NCI-H526 treated with DMSO at 0.1 percent for 48 hours (cell line): ENCODE measurements around the gene MIX23.
"Not testable (repeated sequence)": the region's sequence is repeated elsewhere in the genome, so short reads cannot be mapped to it uniquely, and the experiment has no call there.

Experiments
- DNase-seq: peaks from one replicate; lab custom pipeline; 2025; lab: John Stamatoyannopoulos, UW

MIX23 gene

DNA sequence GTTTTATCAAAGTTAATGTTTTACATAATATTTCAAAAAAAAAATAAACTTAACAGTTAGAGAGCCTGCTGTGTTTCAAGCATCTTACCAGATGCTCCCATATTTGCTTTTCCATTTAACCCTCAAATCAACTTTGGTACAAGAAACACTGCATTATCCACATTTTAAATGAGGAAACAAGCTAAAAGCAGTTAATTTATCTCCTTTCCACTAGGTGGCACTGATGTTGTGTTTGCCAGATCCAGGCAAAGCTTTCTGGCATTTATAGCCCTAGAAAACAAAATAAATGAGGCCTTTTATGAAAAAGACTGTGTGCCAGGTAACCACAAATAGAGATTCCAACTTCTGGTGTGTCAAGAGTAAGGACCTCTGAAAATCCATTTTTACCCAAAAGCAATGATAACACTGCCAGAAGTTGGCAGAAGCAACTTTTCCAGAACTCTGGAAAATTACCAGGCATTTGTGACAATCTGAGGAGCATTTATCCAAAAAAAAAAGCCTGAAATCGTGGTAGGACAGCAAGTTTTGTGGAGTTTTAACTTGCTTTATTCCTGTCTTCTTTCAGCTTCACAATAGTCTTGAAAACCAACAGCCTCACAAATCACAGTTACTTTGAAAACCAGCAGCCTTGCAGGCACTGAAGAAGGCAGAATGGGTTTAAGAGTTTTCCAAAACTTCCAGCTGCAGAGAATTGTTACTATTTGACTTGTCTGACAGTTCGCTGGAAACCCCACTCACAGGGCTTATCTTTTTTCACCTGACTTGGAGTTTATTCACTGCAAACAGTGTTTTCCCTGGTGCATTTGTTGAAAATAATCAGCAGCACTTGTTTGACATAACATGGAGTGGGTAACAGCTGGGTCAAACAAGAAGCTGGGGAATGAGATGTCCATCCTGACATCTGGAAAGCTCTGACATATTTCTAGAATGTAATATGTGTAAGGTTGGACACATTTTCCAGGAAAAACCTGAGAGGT lies 10.1 kb upstream of the MIX23 start:
- peak; percentile 23 for DNase-seq

DNA sequence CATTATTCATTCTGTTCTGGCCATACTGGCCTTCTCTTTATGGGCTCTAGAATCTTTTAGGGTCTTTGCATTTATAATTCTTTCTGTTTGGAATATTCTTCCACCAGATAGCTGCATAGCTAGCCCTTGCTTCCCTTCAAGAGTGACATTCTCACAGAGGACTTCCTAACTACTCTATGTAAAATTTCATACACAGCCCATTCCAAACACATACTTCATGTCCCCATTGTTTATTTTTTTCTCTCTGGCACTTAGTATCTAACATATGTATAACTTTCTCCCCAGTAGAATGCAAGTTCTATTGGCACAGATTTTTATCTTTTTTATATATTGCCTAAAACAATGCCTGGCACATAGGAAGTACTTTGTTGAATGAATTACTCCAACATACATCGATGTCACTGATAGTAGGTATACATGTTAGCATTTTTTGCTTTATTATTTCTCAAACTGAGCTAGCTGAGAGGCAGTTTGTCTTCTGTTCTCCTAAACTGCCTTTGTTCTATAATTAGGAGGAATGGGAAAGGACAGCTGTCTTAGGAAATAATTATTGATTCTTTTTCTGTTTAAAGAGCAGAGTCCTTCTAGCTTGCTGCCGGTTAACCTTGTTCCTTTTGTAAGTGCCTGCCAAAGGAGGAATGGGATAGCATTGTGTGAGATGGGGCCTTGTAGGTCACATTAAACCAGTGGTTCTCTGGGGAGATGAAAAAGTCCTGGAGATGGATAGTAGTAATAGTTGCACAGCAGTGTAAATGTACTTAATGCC lies 8.8 kb upstream of the MIX23 start:
- no peak for DNase-seq

DNA sequence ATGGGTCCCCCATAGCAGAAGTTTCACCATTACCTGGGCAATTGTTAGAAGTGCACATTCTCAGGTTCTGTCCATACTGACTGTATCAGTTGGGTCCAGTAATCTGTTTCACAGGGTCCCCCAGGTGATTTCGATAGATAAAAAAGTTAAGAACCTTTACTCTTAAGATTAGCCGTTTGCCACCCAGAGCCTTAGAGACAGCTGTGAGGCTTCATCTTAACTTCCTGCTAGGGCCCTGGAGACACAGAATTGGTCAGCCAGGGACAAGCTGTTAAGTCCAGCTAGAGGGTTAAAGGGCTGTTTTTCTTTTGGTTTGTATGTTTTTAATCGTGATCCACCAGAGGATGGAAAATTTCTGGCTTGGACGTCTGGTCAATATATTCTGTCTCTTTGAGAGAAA lies 7.6 kb upstream of the MIX23 start:
- no peak for DNase-seq

DNA sequence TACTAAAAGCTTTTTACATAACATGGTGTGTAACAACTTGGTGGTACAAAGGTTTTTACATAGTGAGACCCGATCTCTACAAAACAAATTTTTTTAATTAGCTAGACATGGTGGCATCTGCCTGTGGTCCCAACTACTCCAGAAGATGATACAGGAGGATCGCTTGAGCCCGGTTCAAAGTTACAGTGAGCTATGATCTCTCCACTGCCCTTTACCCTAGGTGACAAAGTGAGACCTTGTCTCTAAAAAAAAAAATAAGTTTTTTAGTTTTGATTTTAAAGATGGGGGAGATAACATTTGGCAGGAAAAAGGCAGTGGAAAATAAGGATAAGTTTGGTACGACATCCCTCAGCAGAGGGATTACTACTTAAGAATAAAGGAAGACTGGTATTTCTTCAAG lies 6.9 kb upstream of the MIX23 start:
- DNase-seq: no peak

DNA sequence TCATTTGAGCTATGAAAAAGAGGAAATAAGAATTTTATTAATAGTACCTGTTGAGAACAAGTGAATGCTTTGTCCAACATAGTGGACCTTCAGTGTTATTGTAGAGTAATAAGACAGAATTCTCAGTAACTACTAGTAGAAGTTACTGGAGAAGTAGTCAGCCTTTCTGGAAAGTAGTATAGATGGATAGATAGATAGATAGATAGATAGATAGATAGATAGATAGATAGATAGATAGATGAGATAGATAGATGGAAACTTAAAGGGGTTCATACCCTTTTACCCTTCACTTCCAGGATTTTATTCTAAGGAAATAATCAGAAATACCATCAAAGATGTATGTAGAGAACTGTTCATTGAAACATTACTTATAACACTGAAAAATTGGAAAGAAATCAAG lies 6.2 kb upstream of the MIX23 start:
- no peak for DNase-seq

DNA sequence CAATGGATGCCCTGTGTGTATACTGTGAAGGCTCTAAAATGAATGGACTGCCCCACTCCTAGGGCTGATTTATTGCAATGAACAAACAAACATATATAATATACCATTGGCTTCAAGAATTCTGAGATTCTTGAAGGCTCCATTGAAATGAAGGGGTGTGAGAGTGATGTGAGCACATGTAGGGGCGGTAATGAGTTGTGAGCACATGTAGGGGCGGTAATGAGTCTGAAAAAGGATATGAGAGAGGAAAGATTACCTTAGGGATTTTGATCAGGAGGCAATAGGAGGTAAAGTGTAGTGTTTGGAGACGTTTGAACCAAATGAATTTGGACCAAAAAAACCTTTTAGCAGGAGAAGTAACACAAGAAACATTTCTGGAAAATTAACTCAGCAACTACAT lies 4.7 kb upstream of the MIX23 start:
- no peak for DNase-seq

DNA sequence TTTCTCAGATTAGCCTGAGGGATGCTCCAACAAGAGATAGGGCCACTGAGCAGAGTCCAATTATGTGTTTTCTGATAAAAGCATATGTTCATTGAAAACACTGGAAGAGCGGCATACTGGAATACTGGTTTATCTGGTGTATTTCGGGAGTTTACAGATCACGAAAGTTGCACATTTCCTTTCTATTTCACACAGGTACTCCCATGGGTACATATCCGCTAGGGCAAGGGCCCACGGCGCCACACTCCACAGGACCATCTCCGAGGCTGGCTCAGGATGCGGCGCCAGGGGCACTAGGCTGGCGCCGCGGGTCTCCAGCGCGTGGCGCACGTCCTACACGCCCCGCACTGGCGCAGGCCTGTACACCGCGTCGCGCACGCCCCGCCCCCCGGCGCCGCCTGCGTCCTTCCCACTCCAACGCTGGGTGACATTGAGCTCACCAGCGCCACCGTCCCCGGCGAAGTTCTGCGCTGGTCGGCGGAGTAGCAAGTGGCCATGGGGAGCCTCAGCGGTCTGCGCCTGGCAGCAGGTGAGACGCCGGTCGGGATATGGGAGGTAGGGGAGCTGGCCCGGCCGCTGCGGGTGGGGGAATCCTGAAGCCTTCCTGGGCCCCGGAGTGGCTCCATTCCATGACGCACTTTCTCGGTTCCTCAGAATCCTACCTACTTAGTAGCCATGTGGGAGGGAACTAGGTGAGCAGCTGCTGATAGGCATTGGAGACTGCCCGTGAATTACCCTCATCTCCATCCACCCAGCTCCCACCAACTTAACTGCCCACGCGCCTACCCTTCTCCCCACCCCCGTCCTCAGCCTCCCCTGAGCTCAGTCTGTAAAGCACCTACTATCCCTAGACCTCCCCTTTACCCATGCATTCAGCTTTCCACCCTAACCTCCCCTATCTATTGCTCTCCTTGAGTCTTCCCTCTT lies 1.0 kb upstream of the MIX23 start, which contains the start of gene FAM162A:
Gene FAM162A, plus strand, starts transcription at position 412 of the 927 bp plus-strand sequence. Its CDS starts 84 bp downstream, at position 496.
- peak; percentile 95 for DNase-seq

DNA sequence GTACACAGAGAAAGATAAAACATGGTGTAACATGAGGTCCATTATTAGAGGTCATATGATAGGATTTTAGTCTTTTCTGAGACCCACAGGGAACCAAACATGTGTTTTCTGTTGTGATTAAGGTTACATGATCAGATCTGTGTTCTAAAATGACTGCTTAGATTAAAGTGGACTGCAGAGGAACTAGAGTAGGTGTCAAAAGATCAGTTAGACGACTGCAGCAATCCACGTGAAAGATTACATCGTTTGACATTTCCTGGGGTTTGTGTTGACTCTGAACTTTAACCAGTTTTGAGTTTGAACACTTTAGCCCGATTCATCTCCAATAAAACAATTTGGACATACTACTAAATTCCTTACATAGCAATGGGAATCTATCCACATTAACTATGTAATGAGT lies 5.1 kb downstream of the MIX23 start:
- no peak for DNase-seq

DNA sequence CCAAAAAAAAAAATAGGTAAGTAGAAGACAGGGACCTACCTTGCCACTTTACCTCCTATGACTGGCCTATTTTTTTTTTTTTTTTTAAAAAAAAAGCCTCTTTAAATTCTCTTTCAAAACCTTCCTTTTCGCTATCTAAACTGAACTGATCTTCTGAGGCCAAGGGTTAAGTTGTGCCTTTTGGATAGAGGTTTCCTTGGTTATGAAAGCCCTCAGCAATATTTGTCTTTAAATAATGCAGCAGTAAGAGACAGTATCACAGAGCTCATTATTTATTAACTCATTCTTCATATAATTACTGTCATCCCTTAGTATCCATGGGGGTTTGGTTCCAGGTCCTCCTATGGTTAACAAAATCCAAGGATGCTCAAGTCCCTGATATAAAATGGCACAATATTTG lies 9.0 kb downstream of the MIX23 start:
- no peak for DNase-seq

DNA sequence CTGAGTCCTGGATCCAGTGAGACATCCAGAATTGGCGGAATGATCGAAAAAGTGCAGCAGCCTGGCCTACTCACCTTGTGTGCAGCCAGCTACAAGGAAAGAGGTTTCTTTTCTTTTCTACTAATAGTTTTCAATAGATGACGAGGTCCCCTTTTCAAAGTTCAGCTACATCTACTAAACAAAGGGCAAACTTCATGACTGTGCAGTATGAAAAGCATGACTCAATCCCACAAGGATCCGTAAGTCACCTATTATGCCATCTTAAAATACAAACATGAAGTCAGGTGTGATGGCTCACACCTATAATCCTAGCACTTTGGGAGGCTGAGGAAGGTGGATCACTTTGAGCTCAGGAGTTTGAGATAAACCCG lies 16.7 kb downstream of the MIX23 start:
- no peak for DNase-seq

DNA sequence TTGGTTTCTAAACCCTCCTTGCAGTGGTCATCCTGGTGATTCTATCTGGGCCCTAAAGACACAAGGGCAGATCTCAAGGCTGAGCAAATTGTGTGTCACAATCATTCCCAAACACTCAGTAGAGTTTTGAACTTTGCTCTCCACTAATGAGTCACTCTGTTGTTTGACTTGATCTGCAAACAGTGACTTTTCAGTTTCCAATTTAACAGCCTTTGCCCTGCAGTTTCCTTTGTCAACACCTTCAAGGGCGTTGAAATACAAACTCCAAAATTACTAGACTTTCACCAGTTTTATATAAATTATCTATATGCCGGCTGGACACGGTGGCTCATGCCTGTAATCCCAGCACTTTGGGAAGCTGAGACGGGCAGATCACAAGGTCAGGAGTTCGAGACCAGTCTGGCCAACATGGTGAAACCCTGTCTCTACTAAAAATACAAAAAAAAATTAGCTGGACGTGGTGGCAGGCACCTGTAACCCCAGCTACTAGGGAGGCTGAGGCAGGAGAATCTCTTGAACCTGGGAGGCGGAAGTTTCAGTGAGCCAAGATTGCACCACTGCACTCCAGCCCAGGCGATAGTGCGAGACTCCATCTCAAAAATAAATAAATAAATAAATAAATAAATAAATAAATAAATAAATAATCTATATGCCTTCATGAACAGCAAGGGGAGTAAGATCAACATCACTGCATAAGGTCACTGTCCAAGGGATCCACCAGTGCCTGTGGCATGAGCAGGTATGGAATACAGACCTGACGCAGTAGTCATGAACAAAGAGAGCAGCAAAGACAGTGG lies 17.3 kb downstream of the MIX23 start:
- not testable (repeated sequence) for DNase-seq

DNA sequence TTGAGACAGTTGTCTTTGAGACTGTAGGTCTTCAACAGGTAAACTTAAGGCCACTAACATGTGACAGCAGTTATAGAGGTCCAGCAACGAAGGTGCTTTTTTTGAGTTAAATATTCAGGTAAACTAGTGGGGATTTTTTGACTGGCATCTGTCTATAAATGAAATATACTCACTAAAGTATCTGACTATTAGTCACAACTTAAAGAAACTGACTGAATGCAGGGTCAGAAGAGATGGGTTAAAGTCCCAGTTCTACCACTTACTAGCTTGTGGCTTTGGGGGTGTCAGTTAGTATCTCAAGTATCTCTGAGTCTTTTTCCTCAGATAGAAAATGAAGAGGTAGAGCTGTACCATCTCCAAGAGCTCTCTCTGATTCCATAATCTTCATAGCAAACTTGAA lies 18.0 kb downstream of the MIX23 start:
- DNase-seq: no peak

DNA sequence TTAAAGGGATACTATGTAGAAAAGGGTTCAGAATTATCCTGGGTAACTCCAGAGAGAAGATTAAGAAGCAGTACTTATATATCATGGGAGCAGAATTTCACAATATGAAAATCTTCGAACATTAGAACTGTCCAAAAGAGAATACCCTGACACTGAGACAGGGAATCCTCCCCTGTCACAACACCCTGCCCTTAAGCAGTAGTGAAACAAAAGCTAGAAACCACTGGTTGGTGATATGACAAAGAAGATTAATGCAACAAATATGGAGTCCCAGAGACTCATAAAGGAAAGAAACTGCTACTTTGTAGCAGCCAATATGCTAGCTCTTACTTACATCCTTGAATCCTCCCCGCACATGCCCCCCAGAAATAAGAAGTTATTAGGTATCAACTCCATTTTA lies 18.5 kb downstream of the MIX23 start:
- DNase-seq: no peak

DNA sequence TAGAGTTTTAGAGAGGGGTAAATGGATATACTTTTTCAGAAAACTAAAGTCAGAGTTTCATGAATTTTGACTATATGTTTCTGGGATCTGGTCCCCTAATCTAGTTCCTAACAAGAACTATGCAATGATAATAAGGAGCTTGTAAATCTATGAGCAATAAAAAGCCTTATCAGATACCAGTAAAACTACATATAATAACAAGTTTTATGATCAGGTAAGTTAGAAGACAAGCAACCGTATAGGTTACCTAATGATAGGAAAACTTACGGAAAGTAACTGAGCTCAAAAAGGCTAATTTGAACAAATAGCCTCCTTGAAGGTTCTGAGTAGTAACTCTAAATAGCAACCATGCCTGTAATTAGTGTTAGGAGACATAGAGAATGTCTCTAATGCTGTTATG lies 21.0 kb downstream of the MIX23 start:
- no peak for DNase-seq

DNA sequence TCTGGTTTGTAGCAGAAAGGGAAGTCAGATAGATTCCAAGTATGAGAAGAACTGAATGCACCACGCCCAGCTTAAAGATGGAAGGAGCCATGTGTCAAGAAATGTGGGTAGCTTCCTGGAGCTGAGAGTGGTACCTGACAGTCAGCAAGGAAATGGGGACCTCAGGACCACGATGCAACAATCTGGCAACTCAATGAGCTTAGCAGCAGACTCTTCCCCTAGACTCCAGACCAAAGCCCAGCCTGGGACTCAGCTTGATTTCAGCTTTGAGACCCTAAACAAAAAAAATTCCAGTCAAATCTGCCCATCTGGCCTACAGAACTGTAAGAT lies 24.4 kb downstream of the MIX23 start:
- no peak for DNase-seq

DNA sequence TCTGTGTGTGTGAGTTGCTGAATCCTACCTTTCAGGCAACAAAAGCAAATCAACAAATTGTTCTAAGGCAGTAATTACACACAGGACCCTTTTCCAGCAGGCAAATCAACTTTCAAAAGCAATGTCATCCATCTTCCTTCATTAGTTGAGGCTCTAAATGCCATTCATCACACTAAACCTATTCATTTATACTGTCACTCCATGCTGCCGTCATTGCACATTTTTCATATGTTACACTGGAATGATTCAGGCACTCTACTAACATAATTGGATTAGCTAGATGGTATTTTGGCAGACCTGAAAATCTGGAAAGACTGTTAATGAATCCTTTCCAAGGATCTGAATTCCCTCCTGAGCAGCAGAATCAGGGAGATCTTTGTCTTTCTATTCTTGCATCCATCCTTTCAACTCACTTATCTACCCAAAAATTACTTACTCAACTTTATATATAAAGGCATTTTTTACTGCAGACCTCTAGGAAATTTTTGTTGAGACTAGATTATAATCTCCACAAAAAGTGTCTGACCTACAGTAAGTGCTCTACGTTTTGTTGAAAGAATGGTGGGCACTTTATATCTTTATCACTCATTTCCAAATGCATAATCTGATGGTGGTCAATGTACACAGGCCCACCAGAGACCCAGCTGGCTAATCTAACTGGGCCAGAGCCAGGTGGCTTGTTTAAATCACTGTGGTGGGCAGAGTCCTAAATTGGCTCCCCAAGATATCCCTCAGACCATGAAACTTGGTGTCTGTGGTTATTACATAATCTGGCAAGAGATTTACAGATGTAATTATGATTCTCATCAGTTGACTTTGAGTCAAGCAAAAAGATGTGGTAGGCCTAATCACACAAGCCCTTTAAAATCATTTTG lies 25.0 kb downstream of the MIX23 start:
- no peak for DNase-seq

DNA sequence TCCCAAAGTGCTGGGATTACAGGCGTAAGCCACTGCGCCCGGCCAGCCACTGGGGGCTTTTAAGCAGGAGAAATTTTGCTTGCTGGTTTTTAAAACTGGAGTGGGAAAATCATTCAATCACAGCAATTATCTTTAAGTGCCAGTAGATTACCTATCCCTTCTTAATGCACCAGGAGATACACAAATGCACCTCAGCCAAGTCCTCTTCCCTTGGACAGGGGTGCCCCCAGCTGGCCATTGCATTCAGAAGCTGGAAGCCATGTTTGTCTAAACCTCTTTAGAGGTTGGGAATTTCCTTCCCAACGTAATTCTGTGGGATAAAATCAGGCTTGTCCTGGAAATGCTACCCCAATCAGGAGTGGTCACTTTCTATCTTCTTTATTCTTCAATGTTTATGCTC lies 26.6 kb downstream of the MIX23 start:
- no peak for DNase-seq

DNA sequence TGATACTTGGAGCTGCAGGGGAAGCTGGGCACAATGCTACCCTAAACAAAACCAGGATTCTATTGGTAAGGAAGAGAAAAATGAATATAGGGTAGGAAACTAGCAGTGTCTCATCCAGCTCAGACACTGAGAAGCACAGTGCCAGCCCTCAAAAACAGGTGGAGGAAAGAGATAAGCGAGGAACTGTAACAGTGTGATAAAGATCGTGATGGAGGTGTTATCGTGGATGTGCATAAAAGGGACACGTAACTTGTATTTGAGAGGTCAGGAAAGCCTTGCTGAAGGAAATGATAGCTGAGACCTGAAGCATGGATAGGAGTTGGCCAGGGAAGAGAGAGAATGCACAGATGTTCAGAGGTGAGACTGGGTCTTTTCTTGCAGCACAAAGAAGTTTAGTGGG lies 27.4 kb downstream of the MIX23 start:
- DNase-seq: no peak

DNA sequence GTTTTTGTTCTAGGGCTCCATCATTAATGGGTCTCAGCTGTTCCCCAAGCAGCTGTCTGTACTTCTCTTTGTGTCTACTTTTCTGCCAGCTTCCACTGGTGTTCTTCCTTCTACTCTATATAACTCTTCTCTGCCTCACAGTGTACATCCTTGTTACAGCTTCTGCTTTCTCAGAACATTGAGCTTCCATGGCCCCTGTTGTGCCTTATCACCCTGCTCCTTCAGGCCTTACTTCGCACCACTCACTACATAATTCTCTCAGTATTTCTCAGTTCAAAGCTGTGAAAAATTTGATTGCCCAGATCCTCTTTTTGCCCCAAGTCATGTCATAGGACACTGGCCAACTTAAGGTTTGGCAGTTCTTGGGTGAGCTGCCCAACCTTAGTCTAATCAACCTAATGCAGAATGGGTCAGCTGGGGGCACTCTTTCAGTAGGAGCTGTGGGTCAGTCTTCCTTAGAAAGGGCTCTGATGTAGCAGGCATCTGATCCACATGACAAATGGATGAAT lies 29.1 kb downstream of the MIX23 start:
- DNase-seq: no peak

DNA sequence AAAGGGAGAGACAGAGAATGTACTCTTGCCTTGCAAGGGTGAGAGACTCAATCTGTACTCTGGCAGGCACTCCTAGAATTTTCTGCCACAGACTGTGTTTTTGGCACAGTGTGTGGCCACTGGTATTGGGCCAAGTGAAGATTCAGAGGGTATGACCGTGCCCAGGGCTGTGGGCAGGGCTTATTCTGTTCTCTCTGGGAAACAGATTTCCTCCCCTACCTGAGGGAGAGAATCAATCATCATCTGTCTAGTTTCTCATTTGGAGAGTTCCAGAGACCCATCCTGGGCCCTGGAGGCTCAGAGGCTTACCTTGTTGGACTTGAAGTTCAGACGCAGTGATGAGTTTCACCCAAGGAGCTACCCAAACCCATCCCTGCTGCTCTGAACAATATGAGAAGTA lies 29.8 kb downstream of the MIX23 start:
- no peak for DNase-seq
